Gastrocnemius medialis (tissue), 4 donors: ENCODE results near the gene SHISA6. TPM values are rescaled to one million over a fixed set of nuclear protein-coding genes. Genes with fewer than 3 reads are reported as not detected.

Experiments used
- ATAC-seq, 2 donors: fragments of 150-250 bp; one replicate each; pipeline ENCODE4 v1.9.1; 2016
- DNase-seq, 2 donors: peaks; one replicate each; pipeline ENCODE4 v3.0.0-alpha.2; 2019
- H3K27ac ChIP-seq, 4 donors: fragments of 200-600 bp; sonication (generic); 1 replicate in 1 of 4; 2 replicates in 3 of 4; pipeline ENCODE4 v1.5.1; 2016 to 2018; ENCODE audit warnings: mild to moderate bottlenecking in 2 of 4, moderate library complexity in 1 of 4
- H3K27me3 ChIP-seq, 3 donors: fragments of 200-600 bp; sonication (generic) in 2 of 3; 1 replicate in 1 of 3; 2 replicates in 2 of 3; pipeline versions ENCODE4 v1.5.1 to v1.6.0; 2016 to 2019; ENCODE audit warnings: mild to moderate bottlenecking in 1 of 3, moderate library complexity in 1 of 3
- H3K36me3 ChIP-seq, 2 donors: fragments of 200-600 bp; sonication (generic) in 1 of 2; one replicate each; pipeline ENCODE4 v1.5.1; 2017 to 2018
- H3K4me1 ChIP-seq, 2 donors: fragments of 200-600 bp; sonication (generic) in 1 of 2; one replicate each; pipeline ENCODE4 v1.5.1; 2016 to 2017; ENCODE audit warnings: mild to moderate bottlenecking in 2 of 2
- H3K4me3 ChIP-seq, 4 donors: fragments of 200-600 bp; sonication (generic) in 3 of 4; 1 replicate in 1 of 4; 2 replicates in 3 of 4; pipeline ENCODE4 v1.5.1; 2016 to 2019; ENCODE audit warnings: mild to moderate bottlenecking in 2 of 4
- H3K9me3 ChIP-seq, 3 donors: fragments of 200-600 bp; sonication (generic) in 2 of 3; 1 replicate in 1 of 3; 2 replicates in 2 of 3; pipeline ENCODE4 v1.5.1; 2016 to 2019
- CTCF ChIP-seq, 5 experiments: fragments of 450-650 bp in 3 of 5; fragments of 200-600 bp in 2 of 5; sonication (generic) in 2 of 5; IDR thresholded peaks in 4 of 5; conservative IDR thresholded peaks in 1 of 5; 1 replicate in 4 of 5; 2 replicates in 1 of 5; pipeline ENCODE4 v1.5.1; 2016 to 2019; ENCODE audit warnings: antibody characterized with exemption in 5 of 5, mild to moderate bottlenecking in 3 of 5, moderate library complexity in 3 of 5
- POLR2A ChIP-seq, 2 donors: fragments of 450-650 bp; IDR thresholded peaks; one replicate each; pipeline ENCODE4 v1.6.1; 2017; ENCODE audit warnings: antibody characterized with exemption in 2 of 2, mild to moderate bottlenecking in 2 of 2, moderate library complexity in 2 of 2
- in situ Hi-C, 4 donors: fragments of 200-750 bp; cut with MboI; loops; one replicate each; pipeline versions ENCODE4 v1.15.0 to v1.8.0; 2017; ENCODE audit warnings: low sequenced_read_pairs in 4 of 4
- intact Hi-C: fragments of 100-400 bp; cut with DNase I; formaldehyde crosslinking; loops from one replicate; pipeline ENCODE4 v1.15.1; 2023; ENCODE audit warnings: low total_unique reads
- total RNA-seq, 4 donors: library from RNA; depleted of rRNA; stranded (reverse); fragments of >200 nt; gene quantifications; one replicate each; pipeline versions ENCODE4 v1.1.0 to v1.2.3, GENCODE V29; 2016

SHISA6 gene
- under 1 TPM; 0.19 to 0.46 (median 0.31) TPM for total RNA-seq

GRCh38 chr17:11240841-11241610 is at the start of gene SHISA6:
TSS of gene SHISA6 (plus strand) at chr17:11241213.
- in situ Hi-C loops = no loop called here
- intact Hi-C loops = no loop called here
- Histone ChIP-seq H3K9me3 (no peaks in the 10 kb centered on the region), H3K4me1 (no peaks in the 10 kb centered on the region), H3K36me3 (no peaks in the 10 kb centered on the region), H3K4me3 (peak within 1 kb of the TSS; percentile 6 to 40 (median 34)), H3K27ac (peak within 1 kb of the TSS in 1 of 4 donors; percentile 6), H3K27me3 (peaks cover 11 to 50% (median 14%) of the 10 kb centered on the region in 3 donors)
- TF ChIP-seq CTCF (IDR thresholded peaks at IDR 0.05 in 4 of 5, conservative IDR thresholded peaks at IDR 0.05 in 1 of 5) = no peak
- TF ChIP-seq POLR2A (IDR thresholded peaks at IDR 0.05) = no peak
- ATAC-seq = no peak
- no peak for DNase-seq

- Histone ChIP-seq H3K27ac (no peak overlapping the region), H3K4me3 (no peak overlapping the region), H3K36me3 (no peaks in the 10 kb centered on the region), H3K27me3 (no peaks in the 10 kb centered on the region), H3K9me3 (no peaks in the 10 kb centered on the region), H3K4me1 (no peaks in the 10 kb centered on the region)
- in situ Hi-C loops = no loop called here
- no peak for ATAC-seq
- intact Hi-C loops = no loop called here
- TF ChIP-seq CTCF (IDR thresholded peaks at IDR 0.05 in 4 of 5, conservative IDR thresholded peaks at IDR 0.05 in 1 of 5) = no peak
- TF ChIP-seq POLR2A (IDR thresholded peaks at IDR 0.05) = no peak
- no peak for DNase-seq
Measured at GRCh38 chr17:11195801-11196200, 45.2 kb upstream of the SHISA6 start.

- in situ Hi-C loops = no loop called here
Measured at GRCh38 chr17:11204991-11205390, 36.0 kb upstream of the SHISA6 start.

GRCh38 chr17:11205659-11206058 is 35.4 kb upstream of the SHISA6 start:
- in situ Hi-C loops (no loop called here), intact Hi-C loops (no loop called here)
- no peak overlapping the region for H3K27ac ChIP-seq
- TF ChIP-seq POLR2A (IDR thresholded peaks at IDR 0.05) = no peak
- no peak for TF ChIP-seq CTCF (IDR thresholded peaks at IDR 0.05 in 4 of 5, conservative IDR thresholded peaks at IDR 0.05 in 1 of 5)
- ATAC-seq (no peak), DNase-seq (no peak)
- H3K4me3 ChIP-seq = no peak overlapping the region
- no peaks in the 10 kb centered on the region for H3K27me3 ChIP-seq
- H3K4me1 ChIP-seq = no peaks in the 10 kb centered on the region
- no peaks in the 10 kb centered on the region for H3K36me3 ChIP-seq
- no peaks in the 10 kb centered on the region for H3K9me3 ChIP-seq

More at GRCh38 chr17:11204991-11205390, 36.0 kb upstream of the SHISA6 start:
- no peaks in the 10 kb centered on the region for H3K4me1 ChIP-seq
- no peak for DNase-seq
- ATAC-seq = no peak
- no peak overlapping the region for H3K4me3 ChIP-seq
- H3K36me3 ChIP-seq = no peaks in the 10 kb centered on the region
- no peaks in the 10 kb centered on the region for H3K9me3 ChIP-seq
- intact Hi-C loops = no loop called here
- TF ChIP-seq CTCF (IDR thresholded peaks at IDR 0.05 in 4 of 5, conservative IDR thresholded peaks at IDR 0.05 in 1 of 5) (no peak), POLR2A (IDR thresholded peaks at IDR 0.05) (no peak)
- no peaks in the 10 kb centered on the region for H3K27me3 ChIP-seq
- no peak overlapping the region for H3K27ac ChIP-seq
